ENCODE data around the gene TIPIN. TPM values are rescaled to one million over a fixed set of nuclear protein-coding genes. Genes with fewer than 3 reads are reported as not detected.

TIPIN gene
- total RNA-seq, 1 experiment from 2014 or later, result 19.7 TPM

- intact Hi-C loops (cut with micrococcal nuclease; ENCODE audit: unreplicated experiment) (no loop called here), in situ Hi-C loops (cut with HindIII; ENCODE audit: low pct_unique_long_range_greater_than_20kb, low sequenced_read_pairs) (no loop called here)
- ATAC-seq (no peak), DNase-seq (ENCODE audit: low read depth, low spot score) (no peak)
- TF ChIP-seq TCF7L2 (IDR thresholded peaks at IDR 0.05; ENCODE audit: low read depth, low read length), result no peak
- Histone ChIP-seq H3K9me3 (ENCODE audit: control insufficient read depth, insufficient read depth, low read depth, low read length) (no peaks in the 10 kb centered on the region), H3K4me1 (ENCODE audit: control insufficient read depth, insufficient read depth, low read length) (peaks cover 15% of the 10 kb centered on the region), H3K27me3 (ENCODE audit: control insufficient read depth, insufficient read depth, low read length) (no peaks in the 10 kb centered on the region), H3K36me3 (ENCODE audit: control insufficient read depth, insufficient read depth, low read length) (no peaks in the 10 kb centered on the region; the same call in 1 of the 2 replicates), H3K27ac (ENCODE audit: low read length) (no peak overlapping the region), H3K4me3 (ENCODE audit: low read depth in 2 of 2, low read length in 2 of 2) (no peak overlapping the region)
- ChIA-PET POLR2A (no interaction called here), CTCF (no interaction called here)
- no TSS peak for BruUV-seq (replicated peaks)
These were observed 34.2 kb upstream of the TIPIN start for GRCh38 chr15:66390678-66391077.

GRCh38 chr15:66389859-66390381, 33.4 kb upstream of the TIPIN start:
- no peaks in the 10 kb centered on the region for H3K9me3 ChIP-seq (ENCODE audit: control insufficient read depth, insufficient read depth, low read depth, low read length)
- H3K36me3 ChIP-seq (ENCODE audit: control insufficient read depth, insufficient read depth, low read length), result no peaks in the 10 kb centered on the region; the same call in 1 of the 2 replicates
- H3K27me3 ChIP-seq (ENCODE audit: control insufficient read depth, insufficient read depth, low read length), result no peaks in the 10 kb centered on the region
- in situ Hi-C loops (cut with HindIII; ENCODE audit: low pct_unique_long_range_greater_than_20kb, low sequenced_read_pairs) (no loop called here), intact Hi-C loops (cut with micrococcal nuclease; ENCODE audit: unreplicated experiment) (loop anchor here (5.0 kb wide), 1 partner anchor 107 kb away; the partner anchor contains the start of gene SNAPC5)
- peaks cover 15% of the 10 kb centered on the region for H3K4me1 ChIP-seq (ENCODE audit: control insufficient read depth, insufficient read depth, low read length)
- ATAC-seq, result no peak
- DNase-seq (ENCODE audit: low read depth, low spot score), result no peak
- H3K4me3 ChIP-seq (ENCODE audit: low read depth in 2 of 2, low read length in 2 of 2), result no peak overlapping the region
- CTCF ChIA-PET, result no interaction called here
- BruUV-seq (replicated peaks), result no TSS peak
- no peak for TF ChIP-seq REST (IDR thresholded peaks at IDR 0.05; ENCODE audit: insufficient read depth in 1 of 2, low read depth in 2 of 2, low read length in 1 of 2)
- no peak for TF ChIP-seq POLR2AphosphoS5 (IDR thresholded peaks at IDR 0.05; ENCODE audit: low read depth, low read length)
- no peak for TF ChIP-seq CTCF (IDR thresholded peaks at IDR 0.05)
- TF ChIP-seq TCF7L2 (IDR thresholded peaks at IDR 0.05; ENCODE audit: low read depth, low read length), result no peak
- no peak for TF ChIP-seq SIN3A (IDR thresholded peaks at IDR 0.05; ENCODE audit: borderline replicate concordance, insufficient read depth, low read depth, low read length)
- POLR2A ChIA-PET, result no interaction called here
- H3K27ac ChIP-seq (ENCODE audit: low read length), result no peak overlapping the region

GRCh38 chr15:66389098-66389858, 32.8 kb upstream of the TIPIN start:
- no peak for TF ChIP-seq TCF7L2 (IDR thresholded peaks at IDR 0.05; ENCODE audit: low read depth, low read length)
- no peak for TF ChIP-seq REST (IDR thresholded peaks at IDR 0.05; ENCODE audit: insufficient read depth in 1 of 2, low read depth in 2 of 2, low read length in 1 of 2)
- no peak for TF ChIP-seq SIN3A (IDR thresholded peaks at IDR 0.05; ENCODE audit: borderline replicate concordance, insufficient read depth, low read depth, low read length)
- TF ChIP-seq CTCF (IDR thresholded peaks at IDR 0.05), result no peak
- no peak for TF ChIP-seq POLR2AphosphoS5 (IDR thresholded peaks at IDR 0.05; ENCODE audit: low read depth, low read length)
- no TSS peak for BruUV-seq (replicated peaks)
- DNase-seq (ENCODE audit: low read depth, low spot score) (no peak), ATAC-seq (no peak)
- intact Hi-C loops (cut with micrococcal nuclease; ENCODE audit: unreplicated experiment), result loop anchor here (5.0 kb wide), 1 partner anchor 108 kb away; the partner anchor contains the start of gene SNAPC5
- H3K27me3 ChIP-seq (ENCODE audit: control insufficient read depth, insufficient read depth, low read length), result no peaks in the 10 kb centered on the region
- peaks cover 15% of the 10 kb centered on the region for H3K4me1 ChIP-seq (ENCODE audit: control insufficient read depth, insufficient read depth, low read length)
- CTCF ChIA-PET, result interaction anchor here (0.7 kb wide), 1 partner anchor 108 kb away, joined by 4 read pairs; no protein-coding TSS in a partner anchor
- H3K36me3 ChIP-seq (ENCODE audit: control insufficient read depth, insufficient read depth, low read length), result no peaks in the 10 kb centered on the region; the same call in 1 of the 2 replicates
- in situ Hi-C loops (cut with HindIII; ENCODE audit: low pct_unique_long_range_greater_than_20kb, low sequenced_read_pairs), result no loop called here
- H3K9me3 ChIP-seq (ENCODE audit: control insufficient read depth, insufficient read depth, low read depth, low read length), result no peaks in the 10 kb centered on the region
- POLR2A ChIA-PET, result interaction anchor here (1.4 kb wide), 1 partner anchor 29 kb away, joined by 4 read pairs; no protein-coding TSS in a partner anchor
- no peak overlapping the region for H3K4me3 ChIP-seq (ENCODE audit: low read depth in 2 of 2, low read length in 2 of 2)
- no peak overlapping the region for H3K27ac ChIP-seq (ENCODE audit: low read length)
